Spinal cord (tissue), 10 donors: ENCODE measurements around the gene EMC1. TPM values are rescaled to one million over a fixed set of nuclear protein-coding genes. Genes with fewer than 3 reads are reported as not detected.
"Not testable (repeated sequence)": the region's sequence is repeated elsewhere in the genome, so short reads cannot be mapped to it uniquely, and the experiment has no call there.

Source experiments
- DNase-seq, 6 donors: peaks; one replicate each; pipeline versions ENCODE4 v3.0.0 to v3.0.0-alpha.2; 2013 to 2015; ENCODE audit warnings: low spot score in 6 of 6, low read depth in 4 of 6
- H3K27ac ChIP-seq: one replicate; pipeline ENCODE4 v1.5.1; 2013; ENCODE audit warnings: low read depth, low read length, control low read depth
- H3K27me3 ChIP-seq: one replicate; pipeline ENCODE4 v1.6.1; 2013; ENCODE audit warnings: low read length; ENCODE audit not compliant: control insufficient read depth, insufficient read depth
- H3K36me3 ChIP-seq: one replicate; pipeline ENCODE4 v1.6.1; 2013; ENCODE audit warnings: low read length; ENCODE audit not compliant: control insufficient read depth, insufficient read depth
- H3K4me1 ChIP-seq: one replicate; pipeline ENCODE4 v1.6.1; 2013; ENCODE audit warnings: low read length; ENCODE audit not compliant: control insufficient read depth, insufficient read depth
- H3K4me3 ChIP-seq: one replicate; pipeline ENCODE4 v1.5.1; 2013; ENCODE audit warnings: low read depth, low read length, control low read depth
- H3K9me3 ChIP-seq: one replicate; pipeline ENCODE4 v1.6.1; 2013; ENCODE audit warnings: low read length; ENCODE audit not compliant: control insufficient read depth, insufficient read depth
- WGBS: methylation state at CpG from one replicate; pipeline ENCODE4 v1.1.5; 2013; ENCODE audit warnings: missing lambda C conversion rate; ENCODE audit not compliant: insufficient coverage; 5-methylcytosine and 5-hydroxymethylcytosine counted together
- polyA plus RNA-seq, 2 donors: library from polyadenylated mRNA; unstranded; fragments of 120-200 nt; gene quantifications; one replicate each; pipeline ENCODE4 v1.2.1, GENCODE V29; 2013; ENCODE audit not compliant: insufficient read length in 2 of 2
- total RNA-seq, 2 donors: library from RNA; depleted of rRNA in 1 of 2; stranded (reverse); fragments of 120-200 nt in 1 of 2; fragments of >200 nt in 1 of 2; gene quantifications; one replicate each; pipeline versions ENCODE4 v1.2.3 to v1.2.4, GENCODE V29; 2013 to 2014
- donor health status: healthy.

Gene EMC1
- total and polyA plus RNA-seq, 4 donors: 43.6 to 70.5 (median 50.4) TPM

DNA sequence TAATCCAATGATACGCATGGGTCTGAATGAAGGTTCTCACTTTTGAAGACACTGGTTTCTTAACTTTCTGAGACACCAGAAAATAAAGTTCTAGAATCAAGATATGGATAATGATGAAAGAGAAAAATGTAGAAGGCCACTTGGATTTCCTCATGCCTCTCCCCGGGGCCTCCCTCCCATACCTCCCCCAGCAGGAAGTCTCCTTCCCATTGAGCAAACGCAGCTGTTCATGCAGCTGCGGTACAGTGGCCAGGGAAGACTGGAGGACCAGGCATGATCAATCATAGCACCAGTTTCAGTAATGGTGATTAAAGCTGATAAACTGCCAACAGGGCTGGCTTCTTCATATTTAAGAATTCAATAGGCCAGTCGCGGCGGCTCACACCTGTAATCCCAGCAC, 30.3 kb downstream of the EMC1 start:
- 86% methylated on average over 5 of the region's 7 CpGs for WGBS
- no peak overlapping the region for H3K27ac ChIP-seq
- H3K36me3 ChIP-seq: peaks cover 63% of the 10 kb centered on the region

DNA sequence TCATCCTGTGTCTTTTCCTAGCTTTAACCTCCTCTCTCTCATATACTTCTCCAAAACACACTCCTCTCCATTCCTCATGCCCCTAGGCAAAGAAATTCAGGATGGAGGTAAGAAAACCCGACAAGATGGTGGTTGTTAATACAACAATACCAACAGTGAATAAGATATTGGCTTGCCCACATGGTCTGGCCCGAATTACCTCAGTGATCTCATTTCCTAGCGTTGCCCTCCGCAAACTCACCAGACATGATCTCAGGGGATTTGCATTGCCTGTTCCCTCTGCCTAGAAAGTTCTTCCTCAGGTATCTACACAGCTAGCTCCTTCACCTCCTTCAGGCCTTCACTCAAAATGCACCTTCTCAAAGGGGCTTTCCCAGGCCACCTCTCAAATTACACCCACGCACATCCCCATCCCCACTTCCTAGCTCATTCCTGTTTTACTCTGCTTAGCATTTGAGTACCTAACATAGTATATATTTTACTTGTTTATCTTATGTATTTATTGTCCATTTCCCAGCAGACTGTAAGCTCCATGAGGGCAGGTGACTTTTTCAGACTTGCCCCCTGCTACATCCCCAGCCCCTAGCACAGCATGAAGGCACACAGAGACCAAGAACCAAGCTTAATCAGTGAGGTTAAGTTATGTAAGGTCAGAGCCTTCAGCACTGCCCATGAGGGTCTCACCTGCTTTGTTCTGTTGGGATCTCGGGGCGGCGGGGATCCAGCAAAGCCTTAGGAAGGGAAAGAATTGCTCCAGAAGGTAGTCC, 31.1 kb downstream of the EMC1 start:
- H3K4me3 ChIP-seq: no peak overlapping the region
- no peaks in the 10 kb centered on the region for H3K9me3 ChIP-seq
- no peaks in the 10 kb centered on the region for H3K27me3 ChIP-seq
- no peak for DNase-seq
- WGBS: 95% methylated on average over 4 of the region's 8 CpGs
- peaks cover 58% of the 10 kb centered on the region for H3K36me3 ChIP-seq
- H3K4me1 ChIP-seq: no peaks in the 10 kb centered on the region
- H3K27ac ChIP-seq: no peak overlapping the region

More for the DNA sequence above, 30.3 kb downstream of the EMC1 start:
- H3K4me3 ChIP-seq: no peak overlapping the region
- H3K27me3 ChIP-seq: no peaks in the 10 kb centered on the region
- H3K4me1 ChIP-seq: no peaks in the 10 kb centered on the region
- H3K9me3 ChIP-seq: no peaks in the 10 kb centered on the region
- no peak for DNase-seq

DNA sequence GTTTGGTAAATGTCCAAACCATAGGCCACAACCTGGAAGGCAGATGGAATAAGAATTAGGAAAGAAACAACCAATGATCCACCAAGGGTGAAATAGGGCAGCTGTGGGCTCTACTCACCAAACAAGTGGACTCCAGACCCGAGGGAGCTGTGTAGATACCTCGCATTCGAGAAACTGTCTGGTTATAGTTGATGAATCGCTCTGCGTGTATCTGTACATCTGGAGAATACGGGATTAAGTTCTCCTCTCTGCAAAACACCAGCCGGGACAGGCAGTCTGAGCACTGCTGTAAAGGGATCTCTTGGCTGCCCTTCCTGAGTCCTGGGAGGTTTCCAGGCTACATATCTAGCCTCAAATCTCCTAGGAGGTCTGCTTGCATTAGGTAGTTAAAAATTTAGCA, 31.9 kb downstream of the EMC1 start:
- H3K27me3 ChIP-seq: no peaks in the 10 kb centered on the region
- no peaks in the 10 kb centered on the region for H3K4me1 ChIP-seq
- peaks cover 56% of the 10 kb centered on the region for H3K36me3 ChIP-seq
- DNase-seq: no peak
- 92% methylated on average over 7 of the region's 7 CpGs for WGBS
- no peaks in the 10 kb centered on the region for H3K9me3 ChIP-seq
- H3K4me3 ChIP-seq: no peak overlapping the region
- H3K27ac ChIP-seq: no peak overlapping the region

DNA sequence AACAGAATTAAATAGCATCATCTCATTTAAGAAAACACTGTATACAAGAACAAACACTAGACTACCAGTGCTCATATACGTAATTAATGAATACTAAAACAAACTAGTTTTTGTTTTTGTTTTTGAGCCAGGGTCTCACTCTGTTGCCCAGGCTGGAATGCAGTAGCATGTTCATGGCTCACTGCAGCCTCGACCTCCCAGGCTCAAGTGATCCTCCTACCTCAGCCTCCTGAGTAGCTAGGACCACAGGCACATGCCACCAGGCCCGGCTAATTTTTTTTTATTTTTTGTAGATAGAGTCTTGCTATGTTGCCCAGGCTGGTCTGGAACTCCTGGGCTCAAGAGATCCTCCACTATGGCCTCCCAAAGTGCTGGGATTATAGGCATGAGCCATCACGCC, 34.7 kb downstream of the EMC1 start:
- not testable (repeated sequence) for H3K27me3 ChIP-seq, DNase-seq, H3K4me3 ChIP-seq, H3K27ac ChIP-seq, H3K9me3 ChIP-seq, H3K4me1 ChIP-seq
- no CpG with 5 or more reads among the region's 4 CpGs for WGBS
- H3K36me3 ChIP-seq: peaks cover 31% of the 10 kb centered on the region

DNA sequence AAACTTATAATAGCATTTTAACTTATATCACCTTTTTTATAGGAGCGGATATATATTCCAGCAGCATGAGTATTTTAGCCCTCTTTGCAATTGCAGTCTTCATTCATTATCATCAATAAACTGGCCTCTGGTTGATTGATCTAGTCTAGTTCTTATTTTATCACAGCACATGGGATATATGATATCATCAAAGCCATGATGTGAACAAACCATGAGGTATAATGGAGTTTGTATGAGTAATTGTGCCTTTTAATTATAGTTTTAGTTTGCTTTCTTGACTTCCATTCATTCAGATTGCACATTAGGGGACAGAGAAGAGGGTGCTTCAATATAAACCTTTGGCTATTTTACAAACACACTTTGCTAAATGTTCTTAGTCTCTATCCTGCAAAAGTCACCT, 37.7 kb downstream of the EMC1 start:
- WGBS: no CpG with 5 or more reads among the region's 1 CpG
- Histone ChIP-seq H3K27ac (no peak overlapping the region), H3K36me3 (peaks cover 10% of the 10 kb centered on the region), H3K9me3 (no peaks in the 10 kb centered on the region), H3K27me3 (no peaks in the 10 kb centered on the region), H3K4me3 (no peak overlapping the region), H3K4me1 (peaks cover 7% of the 10 kb centered on the region)
- no peak for DNase-seq

DNA sequence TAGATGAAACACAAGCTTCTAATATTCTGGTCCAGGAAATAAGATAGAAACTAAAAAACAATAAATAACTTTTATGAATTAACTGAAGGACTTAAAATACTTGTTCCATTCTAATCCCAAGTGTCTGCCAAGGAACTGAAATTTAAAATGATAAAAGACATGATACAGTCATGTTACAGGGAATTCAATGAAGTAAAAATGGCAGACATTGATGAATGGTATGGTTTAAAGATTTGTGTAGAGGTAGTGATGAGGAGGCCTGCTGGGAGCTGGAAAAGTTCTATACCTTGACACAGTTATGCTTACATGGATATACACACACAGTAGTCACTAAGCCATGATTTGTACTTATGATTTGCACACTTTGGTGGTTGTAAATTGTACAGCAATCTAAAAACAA, 39.2 kb downstream of the EMC1 start:
- no peak overlapping the region for H3K4me3 ChIP-seq
- no peak for DNase-seq

DNA sequence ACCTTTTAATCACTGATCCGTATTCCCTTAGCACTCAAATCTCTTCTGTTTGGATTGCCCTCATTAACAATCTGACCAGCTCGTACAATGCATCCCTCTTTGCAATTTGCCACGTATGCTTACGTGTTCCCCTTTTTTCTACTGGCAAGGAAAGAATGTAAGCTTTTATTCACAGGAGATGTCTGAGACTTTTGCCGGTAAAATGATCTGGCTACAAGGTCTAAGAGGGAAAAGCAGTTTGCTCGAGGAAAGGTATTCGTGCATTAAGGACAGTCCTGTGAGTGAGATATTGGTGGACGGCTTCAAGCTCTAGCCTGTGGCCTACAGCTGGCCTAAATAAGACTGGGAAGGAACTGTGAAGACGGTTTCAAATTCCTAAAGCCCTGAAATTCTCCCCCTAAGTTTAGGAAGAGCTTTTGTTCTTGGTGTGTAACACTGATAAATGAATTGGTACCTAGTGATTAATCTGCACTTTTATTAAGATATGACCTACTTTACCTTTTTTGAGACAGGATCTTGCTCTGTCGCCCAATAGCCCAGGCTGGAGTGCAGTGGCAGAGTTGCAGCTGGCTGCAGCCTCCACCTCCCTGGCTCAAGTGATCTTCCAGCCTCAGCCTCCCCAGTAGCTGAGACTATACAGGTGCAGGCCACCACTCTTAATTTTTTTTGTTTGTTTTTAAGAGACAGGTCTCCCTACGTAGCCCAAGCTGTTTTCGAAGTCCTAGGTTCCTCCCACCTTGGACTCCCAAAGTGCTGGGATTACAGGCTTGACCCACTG, 40.4 kb downstream of the EMC1 start:
- Histone ChIP-seq H3K4me3 (peak overlapping the region; percentile 94), H3K27me3 (no peaks in the 10 kb centered on the region), H3K36me3 (peaks cover 10% of the 10 kb centered on the region), H3K9me3 (no peaks in the 10 kb centered on the region), H3K27ac (peak overlapping the region; percentile 94), H3K4me1 (peaks cover 7% of the 10 kb centered on the region)
- WGBS: 27% methylated on average over 9 of the region's 12 CpGs
- DNase-seq: peak in 1 of 6 donors; percentile 4

More for the DNA sequence above, 39.2 kb downstream of the EMC1 start:
- no peaks in the 10 kb centered on the region for H3K27me3 ChIP-seq
- H3K9me3 ChIP-seq: no peaks in the 10 kb centered on the region
- H3K36me3 ChIP-seq: peaks cover 10% of the 10 kb centered on the region
- peaks cover 7% of the 10 kb centered on the region for H3K4me1 ChIP-seq
- H3K27ac ChIP-seq: no peak overlapping the region

DNA sequence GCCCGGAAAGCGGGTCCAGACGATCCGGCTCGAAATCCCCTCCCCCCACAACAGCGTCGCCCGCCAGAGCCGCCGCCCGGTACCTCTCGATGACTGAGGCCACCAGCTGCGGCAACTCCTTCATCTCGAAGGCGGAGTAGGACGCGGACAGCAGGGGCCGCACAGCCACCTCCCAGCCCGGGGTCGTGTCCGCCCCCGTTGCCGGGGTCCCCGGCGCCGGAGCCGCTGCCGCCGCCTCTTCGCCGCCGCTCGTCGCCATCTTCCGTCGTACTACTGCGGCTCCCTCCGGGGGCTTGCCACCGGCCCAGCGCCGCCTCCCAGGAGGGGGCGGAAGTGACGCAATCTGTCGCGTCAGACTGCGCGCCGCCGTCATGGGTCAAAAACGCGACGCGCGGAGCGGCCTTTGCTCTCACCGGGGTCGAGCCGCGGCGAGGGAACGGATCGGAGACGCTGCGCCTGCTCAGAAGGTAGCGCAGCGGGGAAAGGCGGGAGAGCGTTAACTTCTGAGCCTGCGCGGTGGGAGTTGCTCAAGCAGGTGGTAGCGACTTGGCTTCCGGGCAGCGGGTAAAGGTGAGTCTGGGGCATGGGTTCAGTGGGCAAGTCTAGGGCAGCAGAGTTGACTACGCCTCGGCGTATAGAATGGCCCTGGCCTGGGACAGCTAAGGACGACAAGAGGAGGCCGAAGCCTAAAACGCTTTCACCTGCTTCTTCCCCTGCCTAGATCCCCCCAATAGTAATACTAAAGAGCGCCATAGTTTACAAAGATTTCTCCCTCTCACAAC, 41.1 kb downstream of the EMC1 start, which contains the start of gene UBR4:
Gene UBR4, minus strand, starts transcription at position 277 of the 782 bp plus-strand sequence. Its CDS starts 18 bp downstream, at position 259.
- peak; percentile 87 to 98 (median 92) for DNase-seq
- no peaks in the 10 kb centered on the region for H3K9me3 ChIP-seq
- H3K4me3 ChIP-seq: peak within 1 kb of the TSS; percentile 94
- WGBS: 0% methylated on average over 78 of the region's 80 CpGs
- peaks cover 10% of the 10 kb centered on the region for H3K36me3 ChIP-seq
- H3K27ac ChIP-seq: peak within 1 kb of the TSS; percentile 94
- no peaks in the 10 kb centered on the region for H3K27me3 ChIP-seq
- H3K4me1 ChIP-seq: peaks cover 7% of the 10 kb centered on the region

GRCh38 chr1:19209439-19209989, 41.8 kb downstream of the EMC1 start:
- Histone ChIP-seq H3K4me3 (peak overlapping the region; percentile 94), H3K4me1 (peaks cover 7% of the 10 kb centered on the region), H3K36me3 (peaks cover 4% of the 10 kb centered on the region), H3K27me3 (no peaks in the 10 kb centered on the region), H3K27ac (peak overlapping the region; percentile 94), H3K9me3 (no peaks in the 10 kb centered on the region)
- peak in 2 of 6 donors; percentile 2 to 30 for DNase-seq
- 0% methylated on average over 21 of the region's 28 CpGs for WGBS
